Erythroblast (primary cell): ENCODE results near the gene SLC9A3.

Experiments used
- GATA1 ChIP-seq: IDR thresholded peaks from 2 replicates; pipeline ENCODE4 v1.6.1; 2011; ENCODE audit warnings: low read depth, mild to moderate bottlenecking, control low read depth, low read length, moderate library complexity
- POLR2A ChIP-seq: IDR thresholded peaks from 2 replicates; pipeline ENCODE4 v1.6.1; 2011; ENCODE audit warnings: mild to moderate bottlenecking, low read length

- TF ChIP-seq POLR2A (no peak), GATA1 (no peak)
These were observed 27.1 kb downstream of the SLC9A3 start for GRCh38 chr5:497090-497700.
